ENCODE data around the gene NPAS3. TPM values are rescaled to one million over a fixed set of nuclear protein-coding genes. Genes with fewer than 3 reads are reported as not detected.

NPAS3 gene
- total RNA-seq, 2 experiments from 2014 or later, result not detected

GRCh38 chr14:33736979-33737378 lies 798.3 kb downstream of the NPAS3 start:
- no TSS peak for BruUV-seq (replicated peaks)
- intact Hi-C loops (cut with micrococcal nuclease; ENCODE audit: unreplicated experiment), result no loop called here
- TF ChIP-seq CTCF (conservative IDR thresholded peaks at IDR 0.05; ENCODE audit: low read length) (no peak), EZH2phosphoT487 (IDR thresholded peaks at IDR 0.05; ENCODE audit: borderline replicate concordance, low read depth, low read length) (no peak)

DNA sequence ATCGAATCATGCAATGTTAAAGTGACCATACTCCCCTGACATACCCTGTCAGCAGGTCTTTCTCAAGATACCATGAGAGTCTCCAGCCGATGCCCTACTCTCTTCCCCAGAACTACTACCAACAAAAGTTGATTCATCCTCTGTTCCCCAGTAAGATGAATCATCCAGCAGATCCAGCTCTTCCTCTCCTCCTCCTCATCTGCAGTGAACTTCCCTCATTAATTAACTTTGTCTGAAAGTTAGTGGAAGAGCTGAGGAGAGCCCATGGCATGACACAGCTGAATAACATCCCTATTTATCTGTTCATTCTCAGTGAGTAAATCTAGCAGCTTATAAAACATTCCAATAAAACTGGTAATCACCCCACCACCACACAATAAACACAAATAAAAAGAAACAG lies 798.8 kb downstream of the NPAS3 start:
- intact Hi-C loops (cut with micrococcal nuclease; ENCODE audit: unreplicated experiment), result no loop called here
- no peak overlapping the region for H2AFZ ChIP-seq (ENCODE audit: low read length)
- no peak for TF ChIP-seq EZH2phosphoT487 (IDR thresholded peaks at IDR 0.05; ENCODE audit: borderline replicate concordance, low read depth, low read length)
- TF ChIP-seq CTCF (conservative IDR thresholded peaks at IDR 0.05; ENCODE audit: low read length), result no peak
- H3K9me3 ChIP-seq (ENCODE audit: low read length), result no peaks in the 10 kb centered on the region
- ChIA-PET POLR2A (no interaction called here), CTCF (ENCODE audit: unreplicated experiment) (no interaction called here)
- H4K20me1 ChIP-seq (ENCODE audit: insufficient read depth, low read length), result no peaks in the 10 kb centered on the region
- no peak overlapping the region for H3K27ac ChIP-seq (ENCODE audit: low read depth, low read length, poor library complexity, severe bottlenecking)
- no TSS peak for BruUV-seq (replicated peaks)
- no peaks in the 10 kb centered on the region for H3K9me2 ChIP-seq (ENCODE audit: insufficient read depth, low read length)
- H3K4me1 ChIP-seq (ENCODE audit: insufficient read depth, low read length, poor library complexity, severe bottlenecking), result no peaks in the 10 kb centered on the region
- no peaks in the 10 kb centered on the region for H3K36me3 ChIP-seq (ENCODE audit: insufficient read depth, low read length)
- no peak overlapping the region for H3K4me3 ChIP-seq (ENCODE audit: low read depth, low read length, poor library complexity, severe bottlenecking)
- H3K79me2 ChIP-seq (ENCODE audit: insufficient read depth, low read depth, low read length), result no peaks in the 10 kb centered on the region
- DNase-seq (ENCODE audit: low spot score), result no peak
- H3K4me2 ChIP-seq (ENCODE audit: low read length), result no peak overlapping the region

More at GRCh38 chr14:33736979-33737378, 798.3 kb downstream of the NPAS3 start:
- no peak for DNase-seq (ENCODE audit: low spot score)
- Histone ChIP-seq H3K9me2 (ENCODE audit: insufficient read depth, low read length) (no peaks in the 10 kb centered on the region), H4K20me1 (ENCODE audit: insufficient read depth, low read length) (no peaks in the 10 kb centered on the region), H3K9me3 (ENCODE audit: low read length) (no peaks in the 10 kb centered on the region), H3K36me3 (ENCODE audit: insufficient read depth, low read length) (no peaks in the 10 kb centered on the region), H2AFZ (ENCODE audit: low read length) (no peak overlapping the region), H3K4me3 (ENCODE audit: low read depth, low read length, poor library complexity, severe bottlenecking) (no peak overlapping the region), H3K27ac (ENCODE audit: low read depth, low read length, poor library complexity, severe bottlenecking) (no peak overlapping the region), H3K4me1 (ENCODE audit: insufficient read depth, low read length, poor library complexity, severe bottlenecking) (no peaks in the 10 kb centered on the region), H3K4me2 (ENCODE audit: low read length) (no peak overlapping the region), H3K79me2 (ENCODE audit: insufficient read depth, low read depth, low read length) (no peaks in the 10 kb centered on the region)
- CTCF ChIA-PET (ENCODE audit: unreplicated experiment), result interaction anchor here (0.6 kb wide), 1 partner anchor 757 kb away, joined by 3 read pairs; no protein-coding TSS in a partner anchor
- POLR2A ChIA-PET, result no interaction called here

- Histone ChIP-seq H3K4me1 (ENCODE audit: insufficient read depth, low read length, poor library complexity, severe bottlenecking) (no peaks in the 10 kb centered on the region), H3K4me3 (ENCODE audit: low read depth, low read length, poor library complexity, severe bottlenecking) (no peak overlapping the region), H3K79me2 (ENCODE audit: insufficient read depth, low read depth, low read length) (no peaks in the 10 kb centered on the region), H2AFZ (ENCODE audit: low read length) (no peak overlapping the region), H3K9me3 (ENCODE audit: low read length) (no peaks in the 10 kb centered on the region), H4K20me1 (ENCODE audit: insufficient read depth, low read length) (no peaks in the 10 kb centered on the region), H3K4me2 (ENCODE audit: low read length) (no peak overlapping the region), H3K9me2 (ENCODE audit: insufficient read depth, low read length) (no peaks in the 10 kb centered on the region), H3K36me3 (ENCODE audit: insufficient read depth, low read length) (no peaks in the 10 kb centered on the region), H3K27ac (ENCODE audit: low read depth, low read length, poor library complexity, severe bottlenecking) (no peak overlapping the region)
- intact Hi-C loops (cut with micrococcal nuclease; ENCODE audit: unreplicated experiment), result no loop called here
- TF ChIP-seq EZH2phosphoT487 (IDR thresholded peaks at IDR 0.05; ENCODE audit: borderline replicate concordance, low read depth, low read length), result no peak
- no peak for TF ChIP-seq CTCF (conservative IDR thresholded peaks at IDR 0.05; ENCODE audit: low read length)
- DNase-seq (ENCODE audit: low spot score), result no peak
- ChIA-PET POLR2A (no interaction called here), CTCF (ENCODE audit: unreplicated experiment) (no interaction called here)
- no TSS peak for BruUV-seq (replicated peaks)
Observed at GRCh38 chr14:33738029-33738428, 799.4 kb downstream of the NPAS3 start.
